Loucy (cell line): Measurements from ENCODE around the gene EME2.

Experiments used
- H2AFZ ChIP-seq: fragments of 200-600 bp; sonication (generic); 2 replicates; pipeline ENCODE4 v1.6.0; 2016; ENCODE audit warnings: antibody characterized with exemption, mild to moderate bottlenecking, low read length, moderate library complexity
- H3F3A ChIP-seq: fragments of 200-600 bp; 2 replicates; pipeline ENCODE4 v1.6.0; 2016; ENCODE audit warnings: antibody characterized with exemption, low read depth, mild to moderate bottlenecking
- H3K27me3 ChIP-seq: fragments of 200-600 bp; sonication (generic); 2 replicates; pipeline ENCODE4 v1.6.1; 2014; ENCODE audit warnings: low read length, mild to moderate bottlenecking; ENCODE audit not compliant: insufficient read depth, poor library complexity, severe bottlenecking
- H3K36me3 ChIP-seq: fragments of 200-600 bp; sonication (generic); 2 replicates; pipeline ENCODE4 v1.6.1; 2016; ENCODE audit warnings: low read length; ENCODE audit not compliant: insufficient read depth
- H3K4me1 ChIP-seq: fragments of 200-600 bp; sonication (generic); 2 replicates; pipeline ENCODE4 v1.5.1; 2014; ENCODE audit warnings: low read length, mild to moderate bottlenecking; ENCODE audit not compliant: insufficient read depth, poor library complexity, severe bottlenecking
- H3K4me2 ChIP-seq: fragments of 200-600 bp; sonication (generic); 2 replicates; pipeline ENCODE4 v1.6.0; 2014; ENCODE audit warnings: antibody characterized with exemption, low read length, low read depth, mild to moderate bottlenecking; ENCODE audit not compliant: poor library complexity, severe bottlenecking
- H3K4me3 ChIP-seq: fragments of 200-600 bp; sonication (generic); 2 replicates; pipeline ENCODE4 v1.5.1; 2014; ENCODE audit warnings: low read length, mild to moderate bottlenecking, mixed read lengths; ENCODE audit not compliant: poor library complexity, severe bottlenecking
- H3K79me2 ChIP-seq: fragments of 200-600 bp; sonication (generic); 2 replicates; pipeline ENCODE4 v1.6.1; 2014; ENCODE audit warnings: low read length; ENCODE audit not compliant: insufficient read depth
- H3K9ac ChIP-seq: fragments of 200-600 bp; sonication (generic); 2 replicates; pipeline ENCODE4 v1.6.0; 2014; ENCODE audit warnings: mild to moderate bottlenecking, low read depth, low read length, moderate library complexity; ENCODE audit not compliant: poor library complexity, severe bottlenecking
- H3K9me2 ChIP-seq: fragments of 200-600 bp; sonication (generic); replicated peaks from 2 replicates; pipeline ENCODE4 v1.6.1; 2016; ENCODE audit warnings: low read depth, low read length, mixed read lengths
- H3K9me3 ChIP-seq: fragments of 200-600 bp; sonication (generic); 2 replicates; pipeline ENCODE4 v1.6.1; 2014; ENCODE audit warnings: mild to moderate bottlenecking, antibody characterized with exemption, low read length, low read depth; ENCODE audit not compliant: insufficient read depth
- H4K20me1 ChIP-seq: fragments of 200-600 bp; sonication (generic); 2 replicates; pipeline ENCODE4 v1.6.0; 2014; ENCODE audit warnings: antibody characterized with exemption, low read length, mild to moderate bottlenecking; ENCODE audit not compliant: insufficient read depth, poor library complexity, severe bottlenecking
- EZH2phosphoT487 ChIP-seq: fragments of 200-600 bp; IDR thresholded peaks from 2 replicates; pipeline ENCODE4 v1.6.1; 2018; ENCODE audit warnings: antibody characterized with exemption, mild to moderate bottlenecking, moderate library complexity, borderline replicate concordance
- TF ChIP-seq, protein P1 (sequence below): fragments of 200-600 bp; sonication (generic); conservative IDR thresholded peaks from 2 replicates; pipeline ENCODE4 v1.5.1; 2014; ENCODE audit warnings: mild to moderate bottlenecking, antibody characterized with exemption, low read length

The EME2 gene

DNA sequence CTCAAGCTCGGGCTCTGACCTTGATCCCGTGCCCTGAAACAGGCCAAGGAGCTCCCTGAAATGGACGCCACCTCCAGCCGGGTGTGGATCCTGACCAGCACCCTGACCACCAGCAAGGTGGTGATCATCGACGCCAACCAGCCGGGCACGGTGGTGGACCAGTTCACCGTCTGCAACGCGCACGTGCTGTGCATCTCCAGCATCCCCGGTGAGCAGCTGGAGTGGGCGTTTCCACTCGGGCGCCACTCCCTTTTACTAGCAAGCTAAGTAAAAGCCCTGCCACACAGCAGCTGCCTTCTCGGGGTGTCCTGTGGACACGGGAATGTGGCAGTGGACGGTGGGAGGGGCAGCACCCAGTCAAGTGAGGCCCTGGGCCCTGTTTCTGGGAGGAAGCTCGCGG, 7.6 kb upstream of the EME2 start:
- no peak overlapping the region for H2AFZ ChIP-seq
- no peaks in the 10 kb centered on the region for H3K27me3 ChIP-seq
- H3K9me3 ChIP-seq = no peaks in the 10 kb centered on the region
- H3K36me3 ChIP-seq = no peaks in the 10 kb centered on the region
- no peaks in the 10 kb centered on the region for H4K20me1 ChIP-seq
- H3K79me2 ChIP-seq = no peaks in the 10 kb centered on the region
- no peaks in the 10 kb centered on the region for H3F3A ChIP-seq
- H3K9ac ChIP-seq = no peak overlapping the region
- no peaks in the 10 kb centered on the region for H3K4me1 ChIP-seq
- H3K4me3 ChIP-seq = no peak overlapping the region
- no peaks in the 10 kb centered on the region for H3K9me2 ChIP-seq
- H3K4me2 ChIP-seq = no peak overlapping the region
- TF ChIP-seq, protein P1, sequence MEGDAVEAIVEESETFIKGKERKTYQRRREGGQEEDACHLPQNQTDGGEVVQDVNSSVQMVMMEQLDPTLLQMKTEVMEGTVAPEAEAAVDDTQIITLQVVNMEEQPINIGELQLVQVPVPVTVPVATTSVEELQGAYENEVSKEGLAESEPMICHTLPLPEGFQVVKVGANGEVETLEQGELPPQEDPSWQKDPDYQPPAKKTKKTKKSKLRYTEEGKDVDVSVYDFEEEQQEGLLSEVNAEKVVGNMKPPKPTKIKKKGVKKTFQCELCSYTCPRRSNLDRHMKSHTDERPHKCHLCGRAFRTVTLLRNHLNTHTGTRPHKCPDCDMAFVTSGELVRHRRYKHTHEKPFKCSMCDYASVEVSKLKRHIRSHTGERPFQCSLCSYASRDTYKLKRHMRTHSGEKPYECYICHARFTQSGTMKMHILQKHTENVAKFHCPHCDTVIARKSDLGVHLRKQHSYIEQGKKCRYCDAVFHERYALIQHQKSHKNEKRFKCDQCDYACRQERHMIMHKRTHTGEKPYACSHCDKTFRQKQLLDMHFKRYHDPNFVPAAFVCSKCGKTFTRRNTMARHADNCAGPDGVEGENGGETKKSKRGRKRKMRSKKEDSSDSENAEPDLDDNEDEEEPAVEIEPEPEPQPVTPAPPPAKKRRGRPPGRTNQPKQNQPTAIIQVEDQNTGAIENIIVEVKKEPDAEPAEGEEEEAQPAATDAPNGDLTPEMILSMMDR = no peak
- TF ChIP-seq EZH2phosphoT487 = no peak

DNA sequence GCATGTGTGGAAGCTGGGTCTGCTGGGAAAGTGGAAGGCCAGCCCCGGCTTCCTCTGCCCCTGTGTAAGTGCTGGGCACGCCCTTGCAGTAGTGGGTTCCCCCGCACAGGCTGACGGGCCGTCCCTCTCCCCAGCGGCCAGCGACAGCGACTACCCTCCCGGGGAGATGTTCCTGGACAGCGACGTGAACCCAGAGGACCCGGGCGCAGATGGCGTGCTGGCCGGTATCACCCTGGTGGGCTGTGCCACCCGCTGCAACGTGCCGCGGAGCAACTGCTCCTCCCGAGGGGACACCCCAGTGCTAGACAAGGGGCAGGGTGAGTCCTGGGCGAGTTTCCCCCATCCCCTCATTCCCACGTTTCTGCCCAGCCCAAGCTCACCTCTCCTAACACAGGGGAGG, 6.8 kb upstream of the EME2 start:
- Histone ChIP-seq H4K20me1 (no peaks in the 10 kb centered on the region), H3K4me2 (no peak overlapping the region), H3F3A (no peaks in the 10 kb centered on the region), H3K27me3 (no peaks in the 10 kb centered on the region), H2AFZ (no peak overlapping the region), H3K36me3 (no peaks in the 10 kb centered on the region), H3K4me3 (no peak overlapping the region), H3K79me2 (no peaks in the 10 kb centered on the region; the same call in 1 of the 2 replicates), H3K9me3 (no peaks in the 10 kb centered on the region), H3K9ac (no peak overlapping the region), H3K9me2 (no peaks in the 10 kb centered on the region), H3K4me1 (no peaks in the 10 kb centered on the region)
- TF ChIP-seq EZH2phosphoT487 = no peak
- TF ChIP-seq, protein P1 = no peak

DNA sequence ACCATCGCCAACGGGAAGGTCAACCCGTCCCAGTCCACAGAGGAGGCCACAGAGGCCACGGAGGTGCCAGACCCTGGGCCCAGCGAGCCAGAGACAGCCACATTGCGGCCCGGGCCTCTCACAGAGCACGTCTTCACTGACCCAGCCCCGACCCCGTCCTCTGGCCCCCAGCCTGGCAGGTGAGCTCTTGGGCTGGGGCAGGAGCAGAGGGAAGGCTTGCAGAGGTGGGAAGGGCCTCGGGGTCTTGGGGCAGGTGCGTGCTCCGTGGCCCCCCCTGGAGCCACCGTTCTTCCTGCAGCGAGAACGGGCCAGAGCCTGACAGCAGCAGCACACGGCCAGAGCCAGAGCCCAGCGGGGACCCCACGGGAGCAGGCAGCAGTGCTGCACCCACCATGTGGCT, 6.4 kb upstream of the EME2 start:
- Histone ChIP-seq H3K36me3 (no peaks in the 10 kb centered on the region), H3K4me1 (no peaks in the 10 kb centered on the region), H3F3A (no peaks in the 10 kb centered on the region), H3K27me3 (no peaks in the 10 kb centered on the region), H3K4me3 (no peak overlapping the region), H2AFZ (no peak overlapping the region), H3K4me2 (no peak overlapping the region), H3K9me2 (no peaks in the 10 kb centered on the region), H3K79me2 (no peaks in the 10 kb centered on the region; the same call in 1 of the 2 replicates), H3K9ac (no peak overlapping the region), H4K20me1 (no peaks in the 10 kb centered on the region), H3K9me3 (no peaks in the 10 kb centered on the region)
- no peak for TF ChIP-seq EZH2phosphoT487
- TF ChIP-seq, protein P1 = no peak
